Keratinocyte (primary cell): ENCODE measurements around the gene HSH2D. TPM values are rescaled to one million over a fixed set of nuclear protein-coding genes. Genes with fewer than 3 reads are reported as not detected.
A peak's percentile ranks its signal among the peaks of the same experiment; 100 is the strongest.

Source experiments
- DNase-seq: peaks from one replicate; pipeline ENCODE4 v3.0.0-alpha.2; 2011; ENCODE audit warnings: low read depth, missing footprints, low spot score
- FAIRE-seq: peaks from 2 replicates; lab custom pipeline; 2011; peaks lifted over from hg19 to GRCh38; lab: Jason Lieb, UNC
- H2AFZ ChIP-seq: 2 replicates; pipeline ENCODE4 v1.6.0; 2012; ENCODE audit warnings: low read length, control low read depth, inconsistent platforms; ENCODE audit not compliant: control insufficient read depth
- H3K27ac ChIP-seq: 2 replicates; pipeline ENCODE4 v1.5.1; 2011; ENCODE audit warnings: low read length; ENCODE audit not compliant: control insufficient read depth, insufficient read depth
- H3K27me3 ChIP-seq: 3 replicates; pipeline ENCODE4 v1.6.0; 2011; ENCODE audit warnings: low read length; ENCODE audit not compliant: control insufficient read depth, insufficient read depth; ENCODE audit errors: extremely low read depth
- H3K36me3 ChIP-seq, 2 experiments: 2 replicates in 1 of 2; 3 replicates in 1 of 2; pipeline ENCODE4 v1.5.1; 2011; ENCODE audit warnings: low read length in 2 of 2, mild to moderate bottlenecking in 1 of 2; ENCODE audit not compliant: control insufficient read depth in 2 of 2, insufficient read depth in 2 of 2; ENCODE audit errors: extremely low read depth in 1 of 2
- H3K4me1 ChIP-seq: 3 replicates; pipeline ENCODE4 v1.5.1; 2011; ENCODE audit warnings: low read length; ENCODE audit not compliant: control insufficient read depth, insufficient read depth; ENCODE audit errors: extremely low read depth
- H3K4me2 ChIP-seq: 3 replicates; pipeline ENCODE4 v1.6.0; 2011; ENCODE audit warnings: low read depth, low read length; ENCODE audit not compliant: control insufficient read depth, insufficient read depth; ENCODE audit errors: extremely low read depth
- H3K4me3 ChIP-seq, 3 experiments: fragments of 200-600 bp in 1 of 3; sonication (generic) in 1 of 3; 2 replicates in 2 of 3; 3 replicates in 1 of 3; pipeline ENCODE4 v1.5.1; 2011 to 2016; ENCODE audit warnings: low read length in 3 of 3, mild to moderate bottlenecking in 3 of 3, control low read depth in 2 of 3, inconsistent platforms in 1 of 3, low read depth in 1 of 3, mixed read lengths in 1 of 3, mixed run types in 1 of 3, moderate library complexity in 1 of 3; ENCODE audit not compliant: control insufficient read depth in 2 of 3, insufficient read depth in 2 of 3; ENCODE audit errors: extremely low read depth in 1 of 3
- H3K79me2 ChIP-seq: 2 replicates; pipeline ENCODE4 v1.6.0; 2012; ENCODE audit warnings: low read length; ENCODE audit not compliant: control insufficient read depth, insufficient read depth
- H3K9ac ChIP-seq: 3 replicates; pipeline ENCODE4 v1.6.0; 2011; ENCODE audit warnings: low read length; ENCODE audit not compliant: control insufficient read depth, insufficient read depth; ENCODE audit errors: extremely low read depth
- H3K9me1 ChIP-seq: 3 replicates; pipeline ENCODE4 v1.6.0; 2011; ENCODE audit warnings: low read length; ENCODE audit not compliant: control insufficient read depth, insufficient read depth; ENCODE audit errors: extremely low read depth
- H3K9me3 ChIP-seq: 2 replicates; pipeline ENCODE4 v1.5.1; 2012; ENCODE audit warnings: low read depth, low read length; ENCODE audit not compliant: control insufficient read depth
- H4K20me1 ChIP-seq: 3 replicates; pipeline ENCODE4 v1.6.0; 2011; ENCODE audit warnings: low read length; ENCODE audit not compliant: control insufficient read depth, insufficient read depth; ENCODE audit errors: extremely low read depth
- CTCF ChIP-seq, 3 experiments: IDR thresholded peaks in 1 of 3; conservative IDR thresholded peaks in 1 of 3; optimal IDR thresholded peaks in 1 of 3; 2 replicates in 2 of 3; 3 replicates in 1 of 3; pipeline versions ENCODE3 to v1.5.1; 2011; ENCODE audit warnings: low read length in 3 of 3, mild to moderate bottlenecking in 3 of 3, moderate library complexity in 2 of 3, control low read depth in 1 of 3, inconsistent platforms in 1 of 3; ENCODE audit not compliant: insufficient read depth in 2 of 3; ENCODE audit errors: extremely low read depth in 1 of 3
- EZH2 ChIP-seq: IDR thresholded peaks from one replicate; pipeline ENCODE4 v1.6.1; 2012; ENCODE audit warnings: inconsistent platforms, mild to moderate bottlenecking, low read length, moderate library complexity
- dilution Hi-C: fragments of 300-500 bp; cut with MboI; formaldehyde crosslinking; loops from one replicate; pipeline ENCODE4 v1.7.0; 2020; ENCODE audit warnings: low sequenced_read_pairs; ENCODE audit not compliant: extremely low pct_ligation_motif_present
- polyA plus RNA-seq, 5 experiments: library from polyadenylated mRNA; depleted of rRNA in 3 of 5; stranded (reverse) in 3 of 5; stranded (forward) in 1 of 5; unstranded in 1 of 5; fragments of >200 nt; gene quantifications; 1 replicate in 1 of 5; 2 replicates in 3 of 5; 3 replicates in 1 of 5; pipeline versions ENCODE4 v1.2.1 to v1.2.3, GENCODE V29; 2011 to 2012; ENCODE audit warnings: missing spikeins in 2 of 5, low read depth in 1 of 5, low replicate concordance in 1 of 5

Gene HSH2D
- polyA plus RNA-seq, 1 donor (not counting 4 experiments of a cell fraction or from before 2014, with no cell fraction given), result 1.1 TPM

DNA sequence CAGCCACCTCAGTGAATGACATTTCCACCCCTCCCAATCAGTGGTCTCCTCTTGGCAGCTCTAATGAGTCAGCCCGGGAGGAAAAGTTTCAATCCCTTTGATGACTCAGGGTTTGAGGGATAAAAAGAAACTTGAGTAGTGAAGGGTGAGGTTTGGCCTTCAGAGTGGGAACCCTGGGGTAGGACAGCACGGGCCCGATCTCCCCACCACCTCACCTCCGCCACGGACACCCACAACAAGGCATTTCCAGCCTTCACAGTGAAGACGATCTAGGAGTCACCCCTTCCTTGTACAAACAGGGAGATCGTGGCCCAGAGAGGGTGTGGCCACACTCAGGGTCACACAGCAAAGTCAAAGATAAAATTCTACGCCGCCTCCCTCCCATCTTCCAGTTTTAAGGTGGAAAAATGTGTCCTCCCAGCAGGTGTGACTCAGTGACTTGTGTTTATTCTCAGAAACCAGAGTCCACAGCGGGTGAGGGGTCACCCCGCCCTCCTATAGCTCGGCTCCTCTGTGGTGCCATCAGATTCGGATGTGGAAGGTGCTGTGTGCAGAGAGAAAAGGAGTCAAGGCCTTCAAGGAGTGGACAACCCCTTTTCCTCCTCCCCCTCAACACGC is 17.6 kb downstream of the HSH2D start:
- no peak for DNase-seq
- Histone ChIP-seq H2AFZ (peak overlapping the region; percentile 33), H3K9me3 (no peaks in the 10 kb centered on the region), H3K79me2 (no peaks in the 10 kb centered on the region), H3K4me3 (no peak overlapping the region), H3K9ac (peak overlapping the region; percentile 56), H3K27me3 (no peaks in the 10 kb centered on the region), H3K4me2 (peak overlapping the region; percentile 71), H3K36me3 (no peaks in the 10 kb centered on the region), H3K4me1 (peaks cover 11% of the 10 kb centered on the region), H3K27ac (peak overlapping the region; percentile 88), H4K20me1 (no peaks in the 10 kb centered on the region), H3K9me1 (no peaks in the 10 kb centered on the region)
- dilution Hi-C loops, result no loop called here
- TF ChIP-seq CTCF (optimal IDR thresholded peaks at IDR 0.05 in 1 of 3, IDR thresholded peaks at IDR 0.05 in 1 of 3, conservative IDR thresholded peaks at IDR 0.05 in 1 of 3; ENCODE audit: extremely low read depth in 1 of 3, insufficient read depth in 2 of 3, low read length in 3 of 3) (no peak), EZH2 (no peak)
- peak; percentile 71 for FAIRE-seq

GRCh38 chr19:16161840-16162239 is 18.4 kb downstream of the HSH2D start:
- H3K4me3 ChIP-seq, result no peak overlapping the region
- H3K27ac ChIP-seq, result peak overlapping the region; percentile 88
- H3K27me3 ChIP-seq, result no peaks in the 10 kb centered on the region
- peak; percentile 65 for FAIRE-seq
- H3K79me2 ChIP-seq, result no peaks in the 10 kb centered on the region
- DNase-seq, result peak; percentile 56
- no peaks in the 10 kb centered on the region for H4K20me1 ChIP-seq
- dilution Hi-C loops, result no loop called here
- no peak overlapping the region for H3K4me2 ChIP-seq
- peaks cover 11% of the 10 kb centered on the region for H3K4me1 ChIP-seq
- H3K36me3 ChIP-seq, result no peaks in the 10 kb centered on the region
- no peak overlapping the region for H3K9ac ChIP-seq
- H2AFZ ChIP-seq, result no peak overlapping the region
- no peaks in the 10 kb centered on the region for H3K9me1 ChIP-seq
- TF ChIP-seq CTCF (optimal IDR thresholded peaks at IDR 0.05 in 1 of 3, IDR thresholded peaks at IDR 0.05 in 1 of 3, conservative IDR thresholded peaks at IDR 0.05 in 1 of 3; ENCODE audit: extremely low read depth in 1 of 3, insufficient read depth in 2 of 3, low read length in 3 of 3), result no peak
- no peak for TF ChIP-seq EZH2
- no peaks in the 10 kb centered on the region for H3K9me3 ChIP-seq
